Measurements from ENCODE around the gene MAN1C1.

DNA sequence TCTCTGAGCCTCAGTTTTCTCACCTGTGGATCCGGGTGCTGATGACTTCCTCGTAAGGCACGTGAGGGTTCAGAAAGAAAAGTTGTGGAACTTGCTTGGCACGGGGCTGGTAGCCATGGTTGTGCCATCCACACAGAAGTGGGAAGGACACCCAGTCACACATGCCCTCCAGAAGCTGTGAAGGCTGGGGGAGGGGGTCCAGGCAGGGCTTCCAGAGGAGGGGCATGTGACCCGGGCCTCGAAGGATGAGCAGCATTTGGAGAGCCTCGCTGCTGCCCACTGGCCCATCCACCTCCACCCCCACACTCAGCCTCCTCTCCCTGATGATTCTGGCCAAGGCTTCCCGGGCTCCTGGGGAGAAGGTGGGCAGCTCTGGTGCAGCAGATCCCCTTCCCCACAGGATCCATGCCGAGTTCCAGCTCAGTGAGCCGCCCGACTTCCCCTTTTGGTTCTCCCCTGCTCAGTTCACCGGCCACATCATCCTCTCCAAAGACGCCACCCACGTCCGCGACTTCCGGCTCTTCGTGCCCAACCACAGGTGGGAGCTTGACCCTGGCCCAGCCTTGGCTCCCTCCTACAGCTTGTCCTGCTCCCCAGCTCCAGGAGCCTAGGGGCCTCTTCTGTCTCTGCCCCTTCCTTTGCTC is 192.8 kb downstream of the MAN1C1 start:
- TF ChIP-seq POLR2AphosphoS5 (IDR thresholded peaks at IDR 0.05; ENCODE audit: low read depth, low read length) (no peak), POLR2A (IDR thresholded peaks at IDR 0.05; ENCODE audit: low read depth, low read length) (no peak)

Measured in GM12891 (cell line).